Progenitor cell of endocrine pancreas (in vitro differentiated cells): ENCODE data around the gene SUFU. TPM values are rescaled to one million over a fixed set of nuclear protein-coding genes. Genes with fewer than 3 reads are reported as not detected.

Source experiments
- DNase-seq: peaks from one replicate; pipeline ENCODE4 v3.0.0; 2021; ENCODE audit warnings: low spot score; ENCODE audit not compliant: unreplicated experiment
- H3K27ac Mint-ChIP-seq: 2 replicates; pipeline ENCODE4 v1.8.0; 2021; ENCODE audit warnings: mild to moderate bottlenecking, moderate library complexity, mixed read lengths
- H3K27me3 Mint-ChIP-seq: 2 replicates; pipeline ENCODE4 v1.8.0; 2021; ENCODE audit warnings: mixed read lengths
- H3K36me3 Mint-ChIP-seq: 2 replicates; pipeline ENCODE4 v1.8.0; 2022; ENCODE audit warnings: mixed read lengths; ENCODE audit not compliant: insufficient read depth
- H3K4me1 Mint-ChIP-seq: 2 replicates; pipeline ENCODE4 v1.8.0; 2021; ENCODE audit warnings: low read depth, mixed read lengths
- H3K4me3 Mint-ChIP-seq: 2 replicates; pipeline ENCODE4 v1.8.0; 2021; ENCODE audit warnings: low read depth, mild to moderate bottlenecking, moderate library complexity, mixed read lengths
- H3K9me3 Mint-ChIP-seq: 2 replicates; pipeline ENCODE4 v1.8.0; 2021; ENCODE audit warnings: low read depth, mixed read lengths
- CTCF ChIP-seq: fragments of 200-600 bp; sonication (generic); IDR thresholded peaks from one replicate; pipeline ENCODE4 v1.5.0; 2021; ENCODE audit warnings: antibody characterized with exemption, mild to moderate bottlenecking; ENCODE audit not compliant: unreplicated experiment
- total RNA-seq: library from RNA; stranded (reverse); gene quantifications from 2 replicates; pipeline ENCODE4 v1.2.1, GENCODE V29; 2021

Gene SUFU
- total RNA-seq, 1 donor from 2014 or later = 25.8 TPM

DNA sequence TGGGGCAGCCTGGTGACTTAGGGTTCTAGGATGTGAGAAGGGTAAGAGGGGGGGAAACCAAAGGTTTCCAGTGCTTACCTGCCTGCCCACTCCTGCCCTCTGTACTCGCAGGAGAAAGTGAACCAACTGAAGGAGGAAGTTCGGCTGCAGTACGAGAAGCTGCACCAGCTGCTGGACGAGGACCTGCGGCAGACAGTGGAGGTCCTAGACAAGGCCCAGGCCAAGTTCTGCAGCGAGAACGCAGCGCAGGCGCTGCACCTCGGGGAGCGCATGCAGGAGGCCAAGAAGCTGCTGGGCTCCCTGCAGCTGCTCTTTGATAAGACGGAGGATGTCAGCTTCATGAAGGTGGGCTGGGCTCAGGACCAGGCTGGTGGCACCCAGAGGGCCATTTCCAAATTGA, 151.2 kb downstream of the SUFU start:
- Mint-ChIP-seq H3K36me3 (peaks cover 15% of the 10 kb centered on the region), H3K4me3 (no peak overlapping the region), H3K27ac (no peak overlapping the region), H3K9me3 (no peaks in the 10 kb centered on the region), H3K4me1 (peaks cover 1% of the 10 kb centered on the region), H3K27me3 (no peaks in the 10 kb centered on the region)
- no peak for TF ChIP-seq CTCF
- DNase-seq = no peak

- no peaks in the 10 kb centered on the region for H3K27me3 Mint-ChIP-seq
- no peaks in the 10 kb centered on the region for H3K9me3 Mint-ChIP-seq
- DNase-seq = no peak
- peaks cover 1% of the 10 kb centered on the region for H3K4me1 Mint-ChIP-seq
- H3K27ac Mint-ChIP-seq = no peak overlapping the region
- H3K4me3 Mint-ChIP-seq = no peak overlapping the region
- no peak for TF ChIP-seq CTCF
- peaks cover 15% of the 10 kb centered on the region for H3K36me3 Mint-ChIP-seq
Measured at GRCh38 chr10:102656026-102656425, 152.3 kb downstream of the SUFU start.

DNA sequence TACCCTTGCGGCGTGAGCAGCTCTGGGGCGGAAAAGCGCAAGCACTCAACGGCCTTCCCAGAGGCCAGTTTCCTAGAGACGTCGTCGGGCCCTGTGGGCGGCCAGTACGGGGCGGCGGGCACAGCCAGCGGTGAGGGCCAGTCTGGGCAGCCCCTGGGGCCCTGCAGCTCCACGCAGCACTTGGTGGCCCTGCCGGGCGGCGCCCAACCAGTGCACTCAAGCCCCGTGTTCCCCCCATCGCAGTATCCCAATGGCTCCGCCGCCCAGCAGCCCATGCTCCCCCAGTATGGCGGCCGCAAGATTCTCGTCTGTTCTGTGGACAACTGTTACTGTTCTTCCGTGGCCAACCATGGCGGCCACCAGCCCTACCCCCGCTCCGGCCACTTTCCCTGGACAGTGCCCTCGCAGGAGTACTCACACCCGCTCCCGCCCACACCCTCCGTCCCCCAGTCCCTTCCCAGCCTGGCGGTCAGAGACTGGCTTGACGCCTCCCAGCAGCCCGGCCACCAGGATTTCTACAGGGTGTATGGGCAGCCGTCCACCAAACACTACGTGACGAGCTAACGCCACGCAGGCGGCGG, 153.1 kb downstream of the SUFU start:
- no peak for TF ChIP-seq CTCF
- DNase-seq = no peak
- no peaks in the 10 kb centered on the region for H3K27me3 Mint-ChIP-seq

GRCh38 chr10:102657451-102657850, 153.7 kb downstream of the SUFU start:
- no peaks in the 10 kb centered on the region for H3K27me3 Mint-ChIP-seq
- DNase-seq = no peak
- no peak for TF ChIP-seq CTCF
- peak overlapping the region; percentile 33 for H3K27ac Mint-ChIP-seq
- peaks cover 15% of the 10 kb centered on the region for H3K36me3 Mint-ChIP-seq
- H3K9me3 Mint-ChIP-seq = no peaks in the 10 kb centered on the region
- H3K4me1 Mint-ChIP-seq = peaks cover 1% of the 10 kb centered on the region
- no peak overlapping the region for H3K4me3 Mint-ChIP-seq

More for the DNA sequence above, 153.1 kb downstream of the SUFU start:
- H3K9me3 Mint-ChIP-seq = no peaks in the 10 kb centered on the region
- no peak overlapping the region for H3K27ac Mint-ChIP-seq
- H3K4me1 Mint-ChIP-seq = peaks cover 1% of the 10 kb centered on the region
- H3K4me3 Mint-ChIP-seq = no peak overlapping the region
- peaks cover 15% of the 10 kb centered on the region for H3K36me3 Mint-ChIP-seq

DNA sequence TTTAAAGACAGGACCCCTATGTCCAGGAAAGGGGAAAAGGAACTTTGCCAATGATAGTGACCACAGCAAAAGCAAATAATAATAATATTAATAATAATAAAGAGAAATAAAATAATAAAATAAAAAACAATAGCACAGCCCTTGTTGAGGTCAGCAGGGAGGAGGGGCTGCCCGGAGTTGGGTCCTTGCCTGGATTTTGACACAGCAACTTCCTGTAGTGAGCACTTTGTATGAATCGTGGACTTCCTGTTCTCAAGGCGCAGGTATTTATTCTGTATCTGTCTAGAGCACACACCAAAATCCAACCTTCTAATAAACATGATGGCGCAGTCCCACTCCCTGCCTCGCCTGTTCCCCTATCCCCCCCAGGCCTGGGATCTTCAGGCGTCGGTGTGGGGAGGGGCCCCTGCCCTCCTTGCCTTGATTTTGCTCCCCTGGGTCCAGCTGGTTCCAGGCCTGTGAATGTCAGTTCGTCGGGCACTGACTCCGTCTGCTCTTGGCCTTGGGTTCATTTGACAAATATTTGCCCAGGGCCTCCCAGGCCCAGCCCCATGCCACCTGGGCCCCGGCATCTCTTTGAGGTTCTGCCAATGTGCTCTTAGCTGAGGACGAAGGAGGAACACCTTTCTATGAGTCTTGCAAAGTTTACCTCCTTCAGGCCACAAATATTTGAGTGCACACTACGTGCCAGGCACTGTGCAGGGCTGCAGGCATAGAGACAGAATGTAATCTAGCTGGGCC, 154.4 kb downstream of the SUFU start:
- no peak for DNase-seq
- Mint-ChIP-seq H3K4me3 (no peak overlapping the region), H3K36me3 (peaks cover 14% of the 10 kb centered on the region), H3K27ac (peak overlapping the region; percentile 33), H3K27me3 (no peaks in the 10 kb centered on the region), H3K9me3 (no peaks in the 10 kb centered on the region), H3K4me1 (peaks cover 1% of the 10 kb centered on the region)
- TF ChIP-seq CTCF = no peak
